ENCODE results near the gene FALEC. TPM values are rescaled to one million over a fixed set of nuclear protein-coding genes. Genes with fewer than 3 reads are reported as not detected.

Gene FALEC
- total RNA-seq, 4 donors from 2014 or later, result not detected

DNA sequence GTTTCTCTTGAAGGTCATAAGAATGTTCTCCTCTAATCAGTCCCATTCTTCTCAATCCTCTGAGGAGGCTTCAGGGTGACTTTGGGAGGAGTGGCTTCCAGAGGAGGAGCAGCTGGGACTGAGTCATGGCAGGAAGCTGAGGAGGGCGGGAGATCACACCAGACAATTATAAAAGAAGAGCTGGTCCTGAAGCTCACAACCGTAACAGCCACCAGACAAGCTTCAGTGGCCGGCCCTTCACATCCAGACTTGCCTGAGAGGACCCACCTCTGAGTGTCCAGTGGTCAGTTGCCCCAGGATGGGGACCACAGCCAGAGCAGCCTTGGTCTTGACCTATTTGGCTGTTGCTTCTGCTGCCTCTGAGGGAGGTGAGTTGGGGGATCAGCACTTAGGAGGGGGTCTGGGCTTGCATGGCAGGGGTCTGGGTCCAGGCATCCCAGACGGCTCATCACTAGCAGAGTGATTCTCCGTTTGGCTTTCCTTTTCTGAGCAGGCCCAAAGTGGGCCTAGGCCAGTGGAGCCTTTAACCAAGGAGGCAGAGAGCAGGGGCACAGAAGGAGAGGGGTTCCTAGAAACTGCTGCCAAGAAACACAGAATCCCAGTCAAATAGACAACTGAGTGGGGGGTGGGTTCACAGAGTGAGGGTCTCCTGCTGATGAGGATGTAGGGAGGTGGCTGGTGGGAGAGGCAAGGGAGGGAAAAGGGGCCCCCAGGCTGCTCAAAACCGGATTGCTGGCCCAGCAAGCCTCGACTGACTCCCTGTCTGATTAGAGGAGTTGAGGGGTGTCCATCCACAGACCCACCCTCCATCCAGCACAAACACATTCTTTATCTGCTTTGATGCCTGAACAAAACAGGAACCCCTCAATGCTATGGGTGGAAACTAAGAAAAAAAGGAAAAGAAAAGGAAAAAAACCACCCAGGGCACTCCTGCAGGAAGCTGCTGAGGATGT is 7.4 kb upstream of the FALEC start, which contains the start of gene ECM1:
ECM1 (plus strand) TSS at position 198 of the 953 bp plus-strand sequence; CDS start at position 299, 101 bp downstream.
- Histone ChIP-seq H3K36me3 (peaks cover 0 to 67% of the 10 kb centered on the region in 2 donors), H3K27me3 (no peaks in the 10 kb centered on the region), H3K4me3 (peak within 1 kb of the TSS in 1 of 2 donors; percentile 38), H3K4me1 (peaks cover 0 to 25% (median 3%) of the 10 kb centered on the region in 3 donors), H3K27ac (peak within 1 kb of the TSS in 3 of 4 donors; percentile 71 to 81 (median 76)), H3K9me3 (no peaks in the 10 kb centered on the region)
- peak; percentile 88 for ATAC-seq
- TF ChIP-seq POLR2A (IDR thresholded peaks at IDR 0.05) (peak in 1 of 2 donors; percentile 23), EP300 (IDR thresholded peaks at IDR 0.05) (no peak)
- 28 to 61% methylated on average over 2 to 5 of the region's 7 CpGs for WGBS, 2 donors (ENCODE audit: low coverage in 1 of 2)

DNA sequence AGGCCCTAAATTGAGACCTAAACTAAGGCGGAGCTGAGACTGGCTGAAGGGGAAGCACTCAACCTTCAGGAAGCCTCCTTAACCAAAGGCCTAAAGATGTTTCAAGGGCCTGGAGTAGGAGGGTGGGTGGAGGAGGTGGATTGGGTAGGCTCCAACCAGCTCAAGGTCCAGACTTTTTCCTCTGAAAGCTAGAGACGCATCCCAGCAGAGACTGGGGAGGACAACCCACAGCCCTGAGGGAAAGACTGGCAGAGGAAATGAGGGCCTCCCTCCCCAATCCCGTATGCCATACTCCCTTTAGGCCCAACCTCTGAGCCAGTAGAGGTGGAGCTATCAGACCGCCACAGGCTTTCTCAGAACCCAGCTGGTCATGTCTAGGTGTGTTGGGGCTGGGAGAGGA is 6.6 kb upstream of the FALEC start:
- peaks cover 0 to 62% of the 10 kb centered on the region in 2 donors for H3K36me3 ChIP-seq
- peak overlapping the region in 1 of 2 donors; percentile 38 for H3K4me3 ChIP-seq
- no peak for ATAC-seq
- WGBS, 2 donors (ENCODE audit: low coverage in 1 of 2), result 56 to 100% methylated on average over 1 to 4 of the region's 4 CpGs
- TF ChIP-seq EP300 (IDR thresholded peaks at IDR 0.05) (no peak), POLR2AphosphoS5 (IDR thresholded peaks at IDR 0.05) (no peak), POLR2A (IDR thresholded peaks at IDR 0.05) (no peak)
- TF ChIP-seq, protein P1, sequence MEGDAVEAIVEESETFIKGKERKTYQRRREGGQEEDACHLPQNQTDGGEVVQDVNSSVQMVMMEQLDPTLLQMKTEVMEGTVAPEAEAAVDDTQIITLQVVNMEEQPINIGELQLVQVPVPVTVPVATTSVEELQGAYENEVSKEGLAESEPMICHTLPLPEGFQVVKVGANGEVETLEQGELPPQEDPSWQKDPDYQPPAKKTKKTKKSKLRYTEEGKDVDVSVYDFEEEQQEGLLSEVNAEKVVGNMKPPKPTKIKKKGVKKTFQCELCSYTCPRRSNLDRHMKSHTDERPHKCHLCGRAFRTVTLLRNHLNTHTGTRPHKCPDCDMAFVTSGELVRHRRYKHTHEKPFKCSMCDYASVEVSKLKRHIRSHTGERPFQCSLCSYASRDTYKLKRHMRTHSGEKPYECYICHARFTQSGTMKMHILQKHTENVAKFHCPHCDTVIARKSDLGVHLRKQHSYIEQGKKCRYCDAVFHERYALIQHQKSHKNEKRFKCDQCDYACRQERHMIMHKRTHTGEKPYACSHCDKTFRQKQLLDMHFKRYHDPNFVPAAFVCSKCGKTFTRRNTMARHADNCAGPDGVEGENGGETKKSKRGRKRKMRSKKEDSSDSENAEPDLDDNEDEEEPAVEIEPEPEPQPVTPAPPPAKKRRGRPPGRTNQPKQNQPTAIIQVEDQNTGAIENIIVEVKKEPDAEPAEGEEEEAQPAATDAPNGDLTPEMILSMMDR (IDR thresholded peaks at IDR 0.05), result no peak
- H3K4me1 ChIP-seq, result peaks cover 0 to 25% (median 3%) of the 10 kb centered on the region in 3 donors
- no peaks in the 10 kb centered on the region for H3K9me3 ChIP-seq
- no peaks in the 10 kb centered on the region for H3K27me3 ChIP-seq
- H3K27ac ChIP-seq, result peak overlapping the region in 3 of 4 donors; percentile 71 to 81 (median 76)

DNA sequence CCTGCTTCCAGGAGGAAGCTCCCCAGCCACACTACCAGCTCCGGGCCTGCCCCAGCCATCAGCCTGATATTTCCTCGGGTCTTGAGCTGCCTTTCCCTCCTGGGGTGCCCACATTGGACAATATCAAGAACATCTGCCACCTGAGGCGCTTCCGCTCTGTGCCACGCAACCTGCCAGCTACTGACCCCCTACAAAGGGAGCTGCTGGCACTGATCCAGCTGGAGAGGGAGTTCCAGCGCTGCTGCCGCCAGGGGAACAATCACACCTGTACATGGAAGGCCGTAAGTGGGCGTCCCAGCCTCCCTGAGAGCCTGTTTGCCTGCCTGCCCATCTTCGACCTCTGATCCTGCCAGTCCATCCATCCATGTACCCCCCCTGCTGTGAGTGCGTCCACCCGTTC is 4.0 kb upstream of the FALEC start:
- no peaks in the 10 kb centered on the region for H3K27me3 ChIP-seq
- no peaks in the 10 kb centered on the region for H3K9me3 ChIP-seq
- H3K4me1 ChIP-seq, result peaks cover 0 to 41% (median 12%) of the 10 kb centered on the region in 3 donors
- H3K4me3 ChIP-seq, result no peak overlapping the region
- WGBS, 2 donors (ENCODE audit: low coverage in 1 of 2), result 86 to 89% methylated on average over 5 to 10 of the region's 12 CpGs
- no peak for ATAC-seq
- no peak overlapping the region for H3K27ac ChIP-seq
- TF ChIP-seq, protein P1 (IDR thresholded peaks at IDR 0.05), result no peak
- TF ChIP-seq POLR2A (IDR thresholded peaks at IDR 0.05) (no peak), POLR2AphosphoS5 (IDR thresholded peaks at IDR 0.05) (no peak), EP300 (IDR thresholded peaks at IDR 0.05) (no peak)
- H3K36me3 ChIP-seq, result peaks cover 0 to 36% of the 10 kb centered on the region in 2 donors

DNA sequence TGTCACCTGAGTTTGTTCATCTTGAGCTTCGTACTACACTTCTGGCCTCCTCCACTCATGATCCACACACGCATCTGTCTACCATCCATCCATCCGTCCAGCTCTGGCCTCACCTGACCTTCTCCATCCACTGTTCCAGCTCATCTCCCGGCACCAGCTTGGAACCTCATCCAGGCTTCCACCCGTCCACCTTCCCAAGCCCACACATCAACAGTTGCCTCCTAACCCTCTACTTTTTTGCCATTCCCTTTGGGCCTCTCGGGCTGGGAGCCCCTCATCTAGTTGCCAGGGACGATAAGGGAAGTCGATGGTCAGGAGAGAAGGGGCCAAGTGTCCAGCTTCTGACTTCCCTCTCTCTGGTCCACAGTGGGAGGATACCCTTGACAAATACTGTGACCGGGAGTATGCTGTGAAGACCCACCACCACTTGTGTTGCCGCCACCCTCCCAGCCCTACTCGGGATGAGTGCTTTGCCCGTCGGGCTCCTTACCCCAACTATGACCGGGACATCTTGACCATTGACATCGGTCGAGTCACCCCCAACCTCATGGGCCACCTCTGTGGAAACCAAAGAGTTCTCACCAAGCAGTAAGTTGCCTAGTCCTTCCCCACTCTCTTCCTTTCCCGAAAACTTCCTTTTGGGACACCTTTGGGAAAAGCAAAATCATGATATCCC is 3.4 kb upstream of the FALEC start:
- peaks cover 0 to 31% of the 10 kb centered on the region in 2 donors for H3K36me3 ChIP-seq
- TF ChIP-seq POLR2A (IDR thresholded peaks at IDR 0.05), result no peak
- TF ChIP-seq EP300 (IDR thresholded peaks at IDR 0.05), result no peak
- peaks cover 0 to 46% (median 12%) of the 10 kb centered on the region in 3 donors for H3K4me1 ChIP-seq
- no peak for ATAC-seq
- no peak overlapping the region for H3K27ac ChIP-seq
- WGBS, 2 donors (ENCODE audit: low coverage in 1 of 2), result 68 to 83% methylated on average over 2 to 14 of the region's 17 CpGs
- H3K4me3 ChIP-seq, result no peak overlapping the region
- H3K27me3 ChIP-seq, result no peaks in the 10 kb centered on the region
- no peaks in the 10 kb centered on the region for H3K9me3 ChIP-seq

DNA sequence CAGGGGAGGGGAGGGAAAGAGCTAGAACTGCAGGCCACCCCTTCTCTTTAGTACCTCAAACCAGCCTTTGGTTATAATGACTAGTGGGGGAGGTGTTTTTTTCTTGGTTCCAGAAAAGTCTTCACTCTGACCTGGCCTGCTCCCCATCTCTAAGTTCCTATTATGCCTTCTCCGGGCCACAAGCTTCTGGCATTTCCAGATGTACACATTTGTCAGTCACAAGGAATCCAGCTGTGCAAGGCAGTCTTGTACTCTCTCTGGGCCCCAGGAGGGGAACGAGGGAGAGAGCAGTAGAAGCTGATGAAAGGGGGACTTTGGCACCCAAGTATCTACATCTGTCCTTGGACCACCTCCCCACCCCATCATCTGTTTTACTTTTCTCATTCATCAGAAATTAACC is 2.7 kb upstream of the FALEC start:
- H3K27me3 ChIP-seq, result no peaks in the 10 kb centered on the region
- H3K9me3 ChIP-seq, result no peaks in the 10 kb centered on the region
- no peak overlapping the region for H3K27ac ChIP-seq
- TF ChIP-seq, protein P1 (IDR thresholded peaks at IDR 0.05), result no peak
- TF ChIP-seq POLR2A (IDR thresholded peaks at IDR 0.05) (no peak), POLR2AphosphoS5 (IDR thresholded peaks at IDR 0.05) (no peak)
- peaks cover 0 to 48% (median 12%) of the 10 kb centered on the region in 3 donors for H3K4me1 ChIP-seq
- H3K36me3 ChIP-seq, result peaks cover 0 to 25% of the 10 kb centered on the region in 2 donors
- 67% methylated on average over 1 of the region's 2 CpGs; no CpG with 5 or more reads in 1 of the 2 donors for WGBS, 2 donors (ENCODE audit: low coverage in 1 of 2)
- no peak overlapping the region for H3K4me3 ChIP-seq
- ATAC-seq, result no peak
